H9 (cell line): ENCODE results near the gene KCND2. TPM values are rescaled to one million over a fixed set of nuclear protein-coding genes. Genes with fewer than 3 reads are reported as not detected.

Experiments
- DNase-seq: peaks from one replicate; pipeline ENCODE4 v3.0.0-alpha.2; 2017
- H2AFZ ChIP-seq: one replicate; pipeline ENCODE4 v1.6.1; 2013; ENCODE audit warnings: mild to moderate bottlenecking, low read length, control low read depth, moderate library complexity
- H2AK5ac ChIP-seq: 2 replicates; pipeline ENCODE4 v1.6.1; 2013; ENCODE audit warnings: low read length, control low read depth, mixed read lengths; ENCODE audit not compliant: insufficient read length
- H2BK120ac ChIP-seq: one replicate; pipeline ENCODE4 v1.6.1; 2013; ENCODE audit warnings: low read depth, mild to moderate bottlenecking, low read length, control low read depth, inconsistent platforms; ENCODE audit not compliant: poor library complexity, severe bottlenecking
- H2BK12ac ChIP-seq: 2 replicates; pipeline ENCODE4 v1.6.1; 2013; ENCODE audit warnings: low read length, control low read depth, mixed read lengths, low read depth; ENCODE audit not compliant: insufficient read length
- H2BK15ac ChIP-seq: 2 replicates; pipeline ENCODE4 v1.6.1; 2013; ENCODE audit warnings: low read depth, low read length, control low read depth
- H2BK20ac ChIP-seq: one replicate; pipeline ENCODE4 v1.6.1; 2013; ENCODE audit warnings: low read depth, mild to moderate bottlenecking, low read length, control low read depth, inconsistent platforms; ENCODE audit not compliant: poor library complexity, severe bottlenecking
- H2BK5ac ChIP-seq: 2 replicates; pipeline ENCODE4 v1.6.1; 2013; ENCODE audit warnings: low read length, control low read depth, mixed read lengths; ENCODE audit not compliant: insufficient read length
- H3K14ac ChIP-seq: 2 replicates; pipeline ENCODE4 v1.6.1; 2013; ENCODE audit warnings: low read length, control low read depth; ENCODE audit not compliant: insufficient read depth
- H3K18ac ChIP-seq: 2 replicates; pipeline ENCODE4 v1.6.1; 2013; ENCODE audit warnings: low read depth, mild to moderate bottlenecking, mixed read lengths, low read length, control low read depth; ENCODE audit not compliant: insufficient read length
- H3K23ac ChIP-seq: 2 replicates; pipeline ENCODE4 v1.6.1; 2013; ENCODE audit warnings: low read length, control low read depth, mixed read lengths, low read depth; ENCODE audit not compliant: insufficient read length
- H3K23me2 ChIP-seq: 2 replicates; pipeline ENCODE4 v1.6.1; 2013; ENCODE audit warnings: low read depth, mild to moderate bottlenecking, mixed read lengths, low read length, control low read depth; ENCODE audit not compliant: insufficient read length, poor library complexity, severe bottlenecking
- H3K27ac ChIP-seq: 2 replicates; pipeline ENCODE4 v1.5.1; 2013; ENCODE audit warnings: low read length, control low read depth, mixed read lengths, low read depth; ENCODE audit not compliant: insufficient read length
- H3K27me3 ChIP-seq: 2 replicates; pipeline ENCODE4 v1.6.1; 2013; ENCODE audit warnings: low read length, control low read depth, inconsistent platforms; ENCODE audit not compliant: insufficient read depth
- H3K4ac ChIP-seq: 2 replicates; pipeline ENCODE4 v1.6.1; 2013; ENCODE audit warnings: low read depth, mild to moderate bottlenecking, control low read depth, inconsistent platforms, low read length, moderate library complexity
- H3K4me1 ChIP-seq: 2 replicates; pipeline ENCODE4 v1.6.1; 2013; ENCODE audit warnings: low read length, control low read depth, inconsistent platforms; ENCODE audit not compliant: insufficient read depth
- H3K4me2 ChIP-seq: 2 replicates; pipeline ENCODE4 v1.6.1; 2013; ENCODE audit warnings: low read length, control low read depth, mixed read lengths; ENCODE audit not compliant: insufficient read length, insufficient read depth
- H3K56ac ChIP-seq: 2 replicates; pipeline ENCODE4 v1.6.1; 2013; ENCODE audit warnings: low read depth, mild to moderate bottlenecking, mixed read lengths, low read length, control low read depth; ENCODE audit not compliant: insufficient read length
- H3K79me1 ChIP-seq: 2 replicates; pipeline ENCODE4 v1.6.1; 2013; ENCODE audit warnings: low read depth, mild to moderate bottlenecking, moderate library complexity, low read length, control low read depth, inconsistent platforms; ENCODE audit not compliant: insufficient read depth, poor library complexity, severe bottlenecking
- H3K79me2 ChIP-seq: 2 replicates; pipeline ENCODE4 v1.6.1; 2013; ENCODE audit warnings: low read length, control low read depth, inconsistent platforms; ENCODE audit not compliant: insufficient read depth
- H3K9ac ChIP-seq: 2 replicates; pipeline ENCODE4 v1.6.1; 2013; ENCODE audit warnings: low read length, control low read depth, mixed read lengths; ENCODE audit not compliant: insufficient read length; ENCODE audit errors: extremely low read depth
- H3K9me3 ChIP-seq: one replicate; pipeline ENCODE4 v1.6.1; 2013; ENCODE audit warnings: low read depth, low read length, inconsistent platforms; ENCODE audit not compliant: control insufficient read depth
- H3T11ph ChIP-seq: one replicate; pipeline ENCODE4 v1.6.1; 2013; ENCODE audit warnings: mild to moderate bottlenecking, low read length, control low read depth, inconsistent platforms
- H4K20me1 ChIP-seq: one replicate; pipeline ENCODE4 v1.6.1; 2013; ENCODE audit not compliant: control insufficient read depth, insufficient read length, insufficient read depth
- H4K5ac ChIP-seq: 2 replicates; pipeline ENCODE4 v1.6.1; 2013; ENCODE audit warnings: low read depth, mild to moderate bottlenecking, mixed read lengths, low read length, control low read depth; ENCODE audit not compliant: insufficient read length
- H4K8ac ChIP-seq: replicated peaks from 2 replicates; pipeline ENCODE4 v1.6.1; 2013; ENCODE audit warnings: low read length, control low read depth, mixed read lengths, low read depth; ENCODE audit not compliant: insufficient read length
- H4K91ac ChIP-seq: 2 replicates; pipeline ENCODE4 v1.6.1; 2013; ENCODE audit warnings: low read depth, mild to moderate bottlenecking, moderate library complexity, mixed read lengths, low read length, control low read depth; ENCODE audit not compliant: insufficient read length
- H3K27ac Mint-ChIP-seq, 3 experiments: 2 replicates in 2 of 3; 3 replicates in 1 of 3; pipeline ENCODE4 v1.8.0; 2020 to 2021; ENCODE audit warnings: mixed read lengths in 3 of 3, mild to moderate bottlenecking in 1 of 3, moderate library complexity in 1 of 3
- H3K27me3 Mint-ChIP-seq: 2 replicates; pipeline ENCODE4 v1.8.0; 2021; ENCODE audit warnings: low read depth, mild to moderate bottlenecking, moderate library complexity, mixed read lengths
- H3K36me3 Mint-ChIP-seq, 3 experiments: 2 replicates in 2 of 3; 3 replicates in 1 of 3; pipeline ENCODE4 v1.8.0; 2020 to 2021; ENCODE audit warnings: low read depth in 3 of 3, mixed read lengths in 3 of 3; ENCODE audit not compliant: insufficient read depth in 1 of 3
- H3K4me1 Mint-ChIP-seq, 2 experiments: 2 replicates each; pipeline ENCODE4 v1.8.0; 2020; ENCODE audit warnings: mixed read lengths in 2 of 2
- H3K4me3 Mint-ChIP-seq, 2 experiments: 2 replicates in 1 of 2; 3 replicates in 1 of 2; pipeline ENCODE4 v1.8.0; 2020 to 2021; ENCODE audit warnings: mild to moderate bottlenecking in 2 of 2, mixed read lengths in 2 of 2, moderate library complexity in 1 of 2
- H3K9me3 Mint-ChIP-seq, 2 experiments: 2 replicates in 1 of 2; 3 replicates in 1 of 2; pipeline ENCODE4 v1.8.0; 2020; ENCODE audit warnings: mild to moderate bottlenecking in 2 of 2, mixed read lengths in 2 of 2, moderate library complexity in 1 of 2
- WGBS: extraction: QIAGEN DNeasy Blood & Tissue Kit; methylation state at CpG from one replicate; pipeline ENCODE4 v1.1.7; 2013; ENCODE audit warnings: missing lambda C conversion rate, low lambda C conversion rate, mixed read lengths; ENCODE audit not compliant: insufficient read length; ENCODE audit errors: extremely low coverage; 5-methylcytosine and 5-hydroxymethylcytosine counted together
- total RNA-seq: library from RNA; stranded (reverse); gene quantifications from 2 replicates; pipeline ENCODE4 v1.2.1, GENCODE V29; 2021
- TF ChIP-seq, protein P1 (sequence below): fragments of 200-600 bp; sonication (generic); conservative IDR thresholded peaks from 3 replicates; pipeline ENCODE4 v1.8.0; 2021; ENCODE audit warnings: antibody characterized with exemption, mild to moderate bottlenecking

KCND2 gene
- total RNA-seq, 1 experiment from 2014 or later, result 6.4 TPM

DNA sequence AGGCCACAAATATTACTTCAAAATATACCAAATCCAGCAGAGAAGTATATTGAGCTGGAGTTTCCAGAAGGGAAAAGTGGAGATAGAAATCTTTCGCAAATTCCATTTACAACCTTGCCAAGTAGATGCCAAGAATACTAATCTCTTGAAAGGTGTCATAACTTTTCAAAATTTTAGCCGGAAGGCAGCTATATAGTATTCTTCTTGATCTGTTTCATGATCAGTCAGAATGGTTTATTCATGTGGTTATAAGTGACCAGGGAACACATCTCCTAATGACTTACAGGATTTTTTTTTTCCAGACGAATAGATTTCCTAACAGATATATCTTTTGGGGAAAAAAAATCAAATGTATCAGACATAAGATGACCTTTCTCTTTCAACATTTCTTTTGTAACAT is 314.3 kb downstream of the KCND2 start:
- H2BK20ac ChIP-seq, result no peak overlapping the region
- H4K8ac ChIP-seq, result no peak overlapping the region
- H3K4ac ChIP-seq, result no peak overlapping the region
- H3K27me3 ChIP-seq, result no peaks in the 10 kb centered on the region
- H3K23me2 ChIP-seq, result no peaks in the 10 kb centered on the region
- peaks cover 13 to 15% of the 10 kb centered on the region in 2 experiments for H3K4me1 Mint-ChIP-seq
- no peak overlapping the region for H2BK120ac ChIP-seq
- H4K91ac ChIP-seq, result no peak overlapping the region
- WGBS, result no CpG with 5 or more reads among the region's 3 CpGs
- no peak overlapping the region for H3K4me3 Mint-ChIP-seq
- no peak overlapping the region for H2BK15ac ChIP-seq
- no peaks in the 10 kb centered on the region for H4K20me1 ChIP-seq
- H3T11ph ChIP-seq, result no peak overlapping the region
- no peaks in the 10 kb centered on the region for H3K9me3 Mint-ChIP-seq
- DNase-seq, result no peak
- H3K27ac Mint-ChIP-seq, result no peak overlapping the region
- no peak overlapping the region for H2BK12ac ChIP-seq
- no peaks in the 10 kb centered on the region for H3K9me3 ChIP-seq
- H3K18ac ChIP-seq, result no peak overlapping the region
- H3K79me1 ChIP-seq, result no peaks in the 10 kb centered on the region
- H3K36me3 Mint-ChIP-seq, result no peaks in the 10 kb centered on the region
- no peaks in the 10 kb centered on the region; the same call in 1 of the 2 replicates for H3K4me1 ChIP-seq
- no peak overlapping the region for H2AFZ ChIP-seq
- no peak overlapping the region for H3K23ac ChIP-seq
- H3K27ac ChIP-seq, result no peak overlapping the region
- H3K56ac ChIP-seq, result no peak overlapping the region
- no peak overlapping the region for H4K5ac ChIP-seq
- no peaks in the 10 kb centered on the region for H3K79me2 ChIP-seq
- no peaks in the 10 kb centered on the region for H3K27me3 Mint-ChIP-seq
- no peak overlapping the region for H3K4me2 ChIP-seq
- no peak overlapping the region for H3K9ac ChIP-seq
- no peak overlapping the region for H2AK5ac ChIP-seq
- TF ChIP-seq, protein P1, sequence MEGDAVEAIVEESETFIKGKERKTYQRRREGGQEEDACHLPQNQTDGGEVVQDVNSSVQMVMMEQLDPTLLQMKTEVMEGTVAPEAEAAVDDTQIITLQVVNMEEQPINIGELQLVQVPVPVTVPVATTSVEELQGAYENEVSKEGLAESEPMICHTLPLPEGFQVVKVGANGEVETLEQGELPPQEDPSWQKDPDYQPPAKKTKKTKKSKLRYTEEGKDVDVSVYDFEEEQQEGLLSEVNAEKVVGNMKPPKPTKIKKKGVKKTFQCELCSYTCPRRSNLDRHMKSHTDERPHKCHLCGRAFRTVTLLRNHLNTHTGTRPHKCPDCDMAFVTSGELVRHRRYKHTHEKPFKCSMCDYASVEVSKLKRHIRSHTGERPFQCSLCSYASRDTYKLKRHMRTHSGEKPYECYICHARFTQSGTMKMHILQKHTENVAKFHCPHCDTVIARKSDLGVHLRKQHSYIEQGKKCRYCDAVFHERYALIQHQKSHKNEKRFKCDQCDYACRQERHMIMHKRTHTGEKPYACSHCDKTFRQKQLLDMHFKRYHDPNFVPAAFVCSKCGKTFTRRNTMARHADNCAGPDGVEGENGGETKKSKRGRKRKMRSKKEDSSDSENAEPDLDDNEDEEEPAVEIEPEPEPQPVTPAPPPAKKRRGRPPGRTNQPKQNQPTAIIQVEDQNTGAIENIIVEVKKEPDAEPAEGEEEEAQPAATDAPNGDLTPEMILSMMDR, result no peak
- no peak overlapping the region for H3K14ac ChIP-seq
- no peak overlapping the region for H2BK5ac ChIP-seq
